ENCODE results near the gene SRCAP. TPM values are rescaled to one million over a fixed set of nuclear protein-coding genes. Genes with fewer than 3 reads are reported as not detected.

The SRCAP gene
- total RNA-seq, 4 donors from 2014 or later: 50.4 to 109 (median 81.8) TPM

GRCh38 chr16:30703971-30704370, 5.0 kb downstream of the SRCAP start:
- Histone ChIP-seq H3K4me3 (no peak overlapping the region), H3K9me3 (no peaks in the 10 kb centered on the region), H3K36me3 (peaks cover 0 to 86% (median 0%) of the 10 kb centered on the region in 3 donors), H3K27ac (no peak overlapping the region), H3K27me3 (no peaks in the 10 kb centered on the region), H3K4me1 (peaks cover 0 to 10% (median 7%) of the 10 kb centered on the region in 4 donors)
- TF ChIP-seq POLR2A (IDR thresholded peaks at IDR 0.05) (no peak), CTCF (IDR thresholded peaks at IDR 0.05) (no peak)
- no peak for DNase-seq

DNA sequence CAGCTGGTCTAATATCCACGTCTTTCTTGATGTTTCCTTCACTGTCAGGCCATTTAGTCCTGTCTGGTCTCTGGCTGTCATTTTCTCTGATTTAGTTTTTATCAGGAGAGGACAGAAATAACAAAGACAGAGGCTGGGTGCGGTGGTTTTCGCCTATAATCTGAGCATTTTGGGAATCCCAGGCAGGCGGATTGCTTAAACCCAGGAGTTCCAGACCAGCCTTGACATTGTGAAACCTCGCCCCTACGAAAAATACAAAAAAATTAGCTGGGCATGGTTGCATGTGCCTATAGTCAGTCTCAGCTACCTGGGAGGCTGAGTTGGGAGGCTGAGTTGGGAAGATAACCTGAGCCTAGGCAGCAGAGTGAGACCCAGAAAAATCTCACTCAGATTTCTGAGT, 7.1 kb downstream of the SRCAP start:
- DNase-seq: no peak
- Histone ChIP-seq H3K27ac (no peak overlapping the region), H3K36me3 (peaks cover 0 to 100% (median 0%) of the 10 kb centered on the region in 3 donors), H3K4me3 (no peak overlapping the region), H3K9me3 (no peaks in the 10 kb centered on the region), H3K27me3 (no peaks in the 10 kb centered on the region), H3K4me1 (no peaks in the 10 kb centered on the region)
- TF ChIP-seq CTCF (IDR thresholded peaks at IDR 0.05) (no peak), POLR2A (IDR thresholded peaks at IDR 0.05) (no peak)

GRCh38 chr16:30710971-30711370, 12.0 kb downstream of the SRCAP start:
- no peak overlapping the region for H3K4me3 ChIP-seq
- no peaks in the 10 kb centered on the region for H3K27me3 ChIP-seq
- no peaks in the 10 kb centered on the region for H3K9me3 ChIP-seq
- no peak for DNase-seq
- TF ChIP-seq POLR2A (IDR thresholded peaks at IDR 0.05): no peak
- no peak for TF ChIP-seq CTCF (IDR thresholded peaks at IDR 0.05)
- H3K27ac ChIP-seq: no peak overlapping the region
- H3K36me3 ChIP-seq: peaks cover 0 to 100% (median 0%) of the 10 kb centered on the region in 3 donors
- no peaks in the 10 kb centered on the region for H3K4me1 ChIP-seq

DNA sequence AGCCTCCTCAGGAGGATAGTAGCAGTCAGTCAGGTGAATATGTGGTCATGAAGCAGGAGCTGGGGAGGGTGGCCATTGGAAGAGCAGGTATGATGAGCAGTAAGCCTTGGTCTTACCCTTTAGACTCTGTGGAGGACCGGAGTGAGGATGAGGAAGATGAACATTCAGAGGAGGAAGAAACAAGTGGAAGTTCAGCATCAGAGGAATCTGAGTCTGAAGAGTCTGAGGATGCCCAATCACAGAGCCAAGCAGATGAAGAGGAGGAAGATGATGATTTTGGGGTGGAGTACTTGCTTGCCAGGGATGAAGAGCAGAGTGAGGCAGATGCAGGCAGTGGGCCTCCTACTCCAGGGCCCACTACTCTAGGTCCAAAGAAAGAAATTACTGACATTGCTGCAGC, 12.7 kb downstream of the SRCAP start:
- Histone ChIP-seq H3K27me3 (no peaks in the 10 kb centered on the region), H3K36me3 (peaks cover 0 to 100% (median 0%) of the 10 kb centered on the region in 3 donors), H3K27ac (no peak overlapping the region), H3K4me1 (no peaks in the 10 kb centered on the region), H3K9me3 (no peaks in the 10 kb centered on the region), H3K4me3 (no peak overlapping the region)
- no peak for TF ChIP-seq POLR2A (IDR thresholded peaks at IDR 0.05)
- TF ChIP-seq CTCF (IDR thresholded peaks at IDR 0.05): no peak
- no peak for DNase-seq

DNA sequence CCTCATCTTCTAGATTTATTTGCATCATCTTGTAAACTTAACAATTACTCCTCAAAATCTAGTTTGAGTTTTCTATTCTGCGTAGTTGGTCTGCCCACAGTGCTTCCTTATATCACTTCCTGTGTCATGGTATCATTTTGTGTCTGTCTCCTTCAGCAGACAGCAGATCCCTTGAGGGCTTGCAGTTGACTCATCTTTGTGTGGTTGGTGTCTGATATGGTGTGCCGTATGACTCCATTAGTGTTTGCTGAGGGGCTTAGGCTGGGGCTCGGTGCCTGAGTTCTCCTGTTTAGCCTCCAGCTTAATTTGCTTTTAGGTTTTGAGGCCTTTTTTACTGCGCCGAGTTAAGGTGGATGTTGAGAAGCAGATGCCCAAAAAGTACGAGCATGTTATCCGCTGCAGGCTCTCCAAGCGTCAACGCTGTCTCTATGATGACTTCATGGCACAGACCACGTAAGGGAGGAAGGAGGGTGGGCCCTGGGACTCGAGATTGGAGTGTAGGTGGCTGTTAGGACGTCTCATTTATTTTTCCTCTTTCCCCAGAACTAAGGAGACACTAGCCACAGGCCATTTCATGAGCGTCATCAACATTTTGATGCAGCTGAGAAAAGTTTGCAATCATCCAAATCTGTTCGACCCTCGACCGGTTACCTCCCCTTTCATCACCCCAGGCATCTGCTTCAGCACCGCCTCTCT, 16.9 kb downstream of the SRCAP start:
- no peaks in the 10 kb centered on the region for H3K27me3 ChIP-seq
- DNase-seq: no peak
- H3K4me3 ChIP-seq: no peak overlapping the region
- H3K9me3 ChIP-seq: no peaks in the 10 kb centered on the region
- peak overlapping the region in 2 of 4 donors; percentile 25 to 34 for H3K27ac ChIP-seq
- H3K36me3 ChIP-seq: peaks cover 0 to 100% (median 0%) of the 10 kb centered on the region in 3 donors
- TF ChIP-seq CTCF (IDR thresholded peaks at IDR 0.05) (no peak), POLR2A (IDR thresholded peaks at IDR 0.05) (no peak)
- no peaks in the 10 kb centered on the region for H3K4me1 ChIP-seq
